Subcutaneous abdominal adipose tissue (tissue), 5 donors: ENCODE results near the gene PRCC.

ENCODE experiments used
- H3K27ac ChIP-seq: one replicate; pipeline ENCODE4 v1.7.0; 2013; ENCODE audit warnings: low read depth, mild to moderate bottlenecking, inconsistent platforms, low read length, moderate library complexity
- H3K27me3 ChIP-seq, 5 donors: one replicate each; pipeline ENCODE4 v1.7.0; 2013; ENCODE audit warnings: low read length in 5 of 5, inconsistent platforms in 1 of 5; ENCODE audit not compliant: control insufficient read depth in 5 of 5, insufficient read depth in 4 of 5
- H3K36me3 ChIP-seq, 5 donors: one replicate each; pipeline ENCODE4 v1.7.0; 2013; ENCODE audit warnings: low read length in 5 of 5; ENCODE audit not compliant: control insufficient read depth in 5 of 5, insufficient read depth in 5 of 5
- H3K4me1 ChIP-seq, 5 donors: one replicate each; pipeline ENCODE4 v1.7.0; 2013; ENCODE audit warnings: low read length in 5 of 5, mild to moderate bottlenecking in 3 of 5, moderate library complexity in 1 of 5; ENCODE audit not compliant: control insufficient read depth in 5 of 5, insufficient read depth in 5 of 5
- H3K4me3 ChIP-seq, 5 donors: one replicate each; pipeline ENCODE4 v1.7.0; 2013; ENCODE audit warnings: low read length in 5 of 5, low read depth in 1 of 5
- H3K9ac ChIP-seq, 5 donors: one replicate each; pipeline ENCODE4 v1.7.0; 2013; ENCODE audit warnings: low read length in 5 of 5, mild to moderate bottlenecking in 4 of 5, moderate library complexity in 3 of 5
- H3K9me3 ChIP-seq, 5 donors: one replicate each; pipeline ENCODE4 v1.7.0; 2013; ENCODE audit warnings: low read length in 5 of 5; ENCODE audit not compliant: control insufficient read depth in 5 of 5
- donor health status: healthy.
- donor health status: healthy.
- donor health status: healthy.
- donor health status: healthy.
- donor health status: healthy.

Gene PRCC

GRCh38 chr1:156733989-156734584 lies 33.2 kb upstream of the PRCC start:
- H3K4me1 ChIP-seq: peaks cover 0 to 9% (median 8%) of the 10 kb centered on the region in 5 donors
- H3K4me3 ChIP-seq: no peak overlapping the region
- no peak overlapping the region for H3K27ac ChIP-seq
- H3K9me3 ChIP-seq: no peaks in the 10 kb centered on the region
- no peaks in the 10 kb centered on the region for H3K27me3 ChIP-seq
- H3K36me3 ChIP-seq: peaks cover 0 to 58% (median 47%) of the 10 kb centered on the region in 5 donors
- H3K9ac ChIP-seq: no peak overlapping the region

DNA sequence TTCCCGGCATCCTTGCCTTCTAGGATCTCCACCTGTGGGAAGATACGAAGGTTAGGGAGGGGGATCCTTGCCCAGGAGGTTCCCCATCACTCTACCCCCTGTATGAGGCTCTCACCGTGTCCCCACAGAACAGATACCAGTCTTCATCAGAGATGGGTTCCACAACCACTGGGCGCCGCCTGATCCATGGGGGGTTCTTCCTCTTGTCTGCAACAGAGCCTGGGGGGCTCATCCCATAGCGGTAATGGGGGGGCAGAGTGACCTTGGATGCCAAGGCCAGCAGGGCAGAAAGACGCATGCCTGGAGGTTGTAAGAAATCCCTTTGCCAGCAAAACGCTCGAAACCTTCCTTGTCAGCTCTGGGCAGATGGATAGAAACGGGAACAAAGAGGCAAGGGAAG lies 28.9 kb upstream of the PRCC start:
- Histone ChIP-seq H3K27me3 (no peaks in the 10 kb centered on the region), H3K4me1 (peaks cover 3 to 18% (median 16%) of the 10 kb centered on the region in 5 donors), H3K36me3 (peaks cover 0 to 54% (median 45%) of the 10 kb centered on the region in 5 donors), H3K9ac (peak overlapping the region in 1 of 5 donors; percentile 31), H3K4me3 (no peak overlapping the region), H3K27ac (no peak overlapping the region), H3K9me3 (no peaks in the 10 kb centered on the region)

DNA sequence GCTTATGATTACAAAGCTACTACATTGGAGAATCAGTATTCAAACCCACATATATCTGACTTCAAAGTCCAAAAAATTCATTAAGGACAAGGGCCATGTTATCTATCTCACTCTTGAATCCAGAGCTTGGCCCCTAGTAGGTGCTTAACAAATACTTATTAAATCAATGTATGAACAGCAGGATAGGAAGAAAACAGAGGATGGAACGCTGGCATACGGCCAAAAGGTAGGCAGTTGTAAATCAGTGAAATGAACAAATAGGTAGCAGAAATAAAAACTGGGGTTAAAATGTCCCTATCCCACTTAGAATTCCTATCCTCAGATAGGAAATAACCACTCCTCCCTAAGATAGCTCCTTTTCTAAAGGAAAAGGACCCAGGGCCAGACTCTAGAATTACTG lies 28.4 kb upstream of the PRCC start:
- H3K4me1 ChIP-seq: peaks cover 3 to 18% (median 16%) of the 10 kb centered on the region in 5 donors
- peak overlapping the region in 1 of 5 donors; percentile 31 for H3K9ac ChIP-seq
- no peak overlapping the region for H3K4me3 ChIP-seq
- H3K9me3 ChIP-seq: no peaks in the 10 kb centered on the region
- H3K27me3 ChIP-seq: no peaks in the 10 kb centered on the region
- H3K36me3 ChIP-seq: peaks cover 0 to 54% (median 45%) of the 10 kb centered on the region in 5 donors
- no peak overlapping the region for H3K27ac ChIP-seq

- Histone ChIP-seq H3K9ac (peak overlapping the region; percentile 85 to 92 (median 88)), H3K4me1 (peaks cover 3 to 25% (median 19%) of the 10 kb centered on the region in 5 donors), H3K9me3 (no peaks in the 10 kb centered on the region), H3K36me3 (peaks cover 0 to 61% (median 52%) of the 10 kb centered on the region in 5 donors), H3K4me3 (peak overlapping the region; percentile 70 to 92 (median 88)), H3K27ac (peak overlapping the region; percentile 89), H3K27me3 (no peaks in the 10 kb centered on the region)
Observed at GRCh38 chr1:156740237-156740740, 27.0 kb upstream of the PRCC start.

DNA sequence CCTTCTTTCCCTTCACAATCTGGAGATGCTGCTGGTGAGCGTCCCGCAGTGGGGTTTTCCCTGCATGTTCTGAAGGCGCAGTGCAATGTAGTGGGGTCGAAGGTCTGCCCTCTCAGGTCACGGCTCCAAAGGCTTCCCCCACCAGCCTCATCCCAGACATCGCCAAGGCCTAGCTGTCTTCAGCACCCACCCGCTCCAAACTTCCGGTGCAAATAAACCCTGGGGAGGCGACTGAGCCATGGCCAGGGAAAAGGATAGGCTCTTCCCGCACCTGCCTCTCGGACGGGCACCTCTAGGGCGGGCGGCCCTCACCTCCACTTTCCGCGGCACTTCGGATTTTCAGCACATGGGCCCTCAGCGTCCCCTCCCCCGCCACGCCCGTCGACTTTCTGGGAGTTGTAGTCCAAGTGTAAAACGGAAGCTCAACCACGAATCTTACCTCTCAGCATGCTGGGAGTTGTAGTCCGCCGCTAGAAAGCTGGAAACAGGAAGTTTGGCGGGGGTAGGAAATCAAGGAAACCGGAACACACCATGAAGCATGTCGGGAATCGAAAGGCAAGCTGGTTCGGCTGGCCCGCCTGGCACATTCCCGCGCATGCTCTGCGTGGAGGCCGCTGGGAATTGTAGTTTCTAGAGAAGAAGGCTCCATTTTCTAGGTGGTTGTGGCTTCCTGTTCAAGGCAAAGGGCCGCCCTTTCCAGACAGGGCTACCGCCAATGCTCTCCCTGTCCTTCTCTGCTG lies 26.4 kb upstream of the PRCC start, which contains the start of gene MRPL24:
Gene MRPL24, minus strand, starts transcription at position 348 of the 740 bp plus-strand sequence. CDS start 2,384 bp downstream, outside the sequence.
- Histone ChIP-seq H3K27me3 (no peaks in the 10 kb centered on the region), H3K4me3 (peak within 1 kb of the TSS; percentile 70 to 92 (median 88)), H3K27ac (peak within 1 kb of the TSS; percentile 89), H3K4me1 (peaks cover 3 to 31% (median 25%) of the 10 kb centered on the region in 5 donors), H3K36me3 (peaks cover 0 to 56% (median 48%) of the 10 kb centered on the region in 5 donors), H3K9ac (peak within 1 kb of the TSS; percentile 85 to 92 (median 88)), H3K9me3 (no peaks in the 10 kb centered on the region)

DNA sequence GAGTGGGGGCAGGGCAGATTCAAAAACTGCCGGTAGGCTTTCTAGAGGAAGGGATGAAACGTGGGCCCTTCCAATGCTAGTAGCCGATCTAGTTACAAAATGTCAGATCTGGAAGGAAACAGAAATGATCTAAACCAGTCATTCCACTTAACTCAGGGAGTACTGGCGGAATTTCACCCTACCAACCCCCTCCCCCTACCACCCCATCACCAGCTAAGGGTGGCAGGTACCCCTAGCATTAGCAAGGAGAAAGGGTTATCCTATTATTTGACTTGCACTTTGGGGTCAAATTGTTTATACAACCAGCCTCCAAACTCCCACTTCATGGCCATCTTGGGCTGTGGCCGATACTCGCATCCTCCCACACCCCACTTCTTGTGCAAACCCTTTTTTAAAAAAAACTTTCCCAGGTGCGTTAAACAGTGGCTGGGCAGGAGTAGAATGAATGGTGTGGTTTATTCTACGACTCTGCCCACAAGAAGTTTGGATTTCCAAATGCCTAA lies 25.8 kb upstream of the PRCC start:
- H3K27me3 ChIP-seq: no peaks in the 10 kb centered on the region
- H3K36me3 ChIP-seq: peaks cover 0 to 50% (median 43%) of the 10 kb centered on the region in 5 donors
- H3K4me3 ChIP-seq: peak overlapping the region; percentile 23 to 92 (median 70)
- peak overlapping the region; percentile 31 to 81 (median 53) for H3K9ac ChIP-seq
- no peaks in the 10 kb centered on the region for H3K9me3 ChIP-seq
- H3K27ac ChIP-seq: peak overlapping the region; percentile 89
- peaks cover 3 to 37% (median 31%) of the 10 kb centered on the region in 5 donors for H3K4me1 ChIP-seq

GRCh38 chr1:156742017-156742416 lies 25.3 kb upstream of the PRCC start:
- H3K9ac ChIP-seq: no peak overlapping the region
- no peaks in the 10 kb centered on the region for H3K27me3 ChIP-seq
- peaks cover 3 to 41% (median 35%) of the 10 kb centered on the region in 5 donors for H3K4me1 ChIP-seq
- no peaks in the 10 kb centered on the region for H3K9me3 ChIP-seq
- no peak overlapping the region for H3K4me3 ChIP-seq
- peak overlapping the region; percentile 89 for H3K27ac ChIP-seq
- H3K36me3 ChIP-seq: peaks cover 0 to 45% (median 39%) of the 10 kb centered on the region in 5 donors

GRCh38 chr1:156742801-156743200 lies 24.5 kb upstream of the PRCC start:
- Histone ChIP-seq H3K4me1 (peaks cover 7 to 48% (median 42%) of the 10 kb centered on the region in 5 donors), H3K27ac (no peak overlapping the region), H3K27me3 (no peaks in the 10 kb centered on the region), H3K9ac (no peak overlapping the region), H3K4me3 (no peak overlapping the region), H3K36me3 (peaks cover 0 to 37% (median 31%) of the 10 kb centered on the region in 5 donors), H3K9me3 (no peaks in the 10 kb centered on the region)

- Histone ChIP-seq H3K9ac (no peak overlapping the region), H3K4me3 (no peak overlapping the region), H3K9me3 (no peaks in the 10 kb centered on the region), H3K27me3 (no peaks in the 10 kb centered on the region), H3K4me1 (peaks cover 13 to 56% (median 50%) of the 10 kb centered on the region in 5 donors), H3K27ac (no peak overlapping the region), H3K36me3 (peaks cover 0 to 30% (median 26%) of the 10 kb centered on the region in 5 donors)
Observed at GRCh38 chr1:156743367-156744302, 23.7 kb upstream of the PRCC start.
